HepG2 (cell line): ENCODE measurements around the gene KCNIP3.

Experiments used
- ATF7-NPFF ChIP-seq: sonication (generic); formaldehyde crosslinking; IDR thresholded peaks from 2 replicates; pipeline ENCODE4 v1.8.1; 2023; ENCODE audit warnings: mild to moderate bottlenecking, low read depth, missing genetic modification reagents, moderate library complexity
- CTCF ChIP-seq: sonication (generic); formaldehyde crosslinking; IDR thresholded peaks from 2 replicates; pipeline ENCODE4 v1.5.0; 2020; ENCODE audit warnings: mild to moderate bottlenecking, missing genetic modification reagents, moderate library complexity
- ETV6 ChIP-seq: sonication (generic); formaldehyde crosslinking; conservative IDR thresholded peaks from 2 replicates; pipeline ENCODE4 v1.4.0; 2020; ENCODE audit warnings: missing genetic modification reagents
- HCFC1 ChIP-seq: fragments of 150-350 bp; IDR thresholded peaks from 2 replicates; pipeline ENCODE4 v1.6.1; 2014; ENCODE audit warnings: low read depth, low read length
- HOXA5 ChIP-seq: sonication (generic); formaldehyde crosslinking; IDR thresholded peaks from 2 replicates; pipeline ENCODE4 v1.4.0; 2020; ENCODE audit warnings: missing genetic modification reagents
- IKZF4 ChIP-seq: sonication (generic); formaldehyde crosslinking; IDR thresholded peaks from 2 replicates; pipeline ENCODE4 v1.5.1; 2020; ENCODE audit warnings: borderline replicate concordance, mild to moderate bottlenecking, low read depth, missing genetic modification reagents; ENCODE audit errors: not compliant biosample characterization
- IRF2 ChIP-seq: IDR thresholded peaks from 2 replicates; pipeline ENCODE4 v1.6.1; 2018; ENCODE audit warnings: missing genetic modification reagents, missing compliant biosample characterization
- KLF9 ChIP-seq: IDR thresholded peaks from 2 replicates; pipeline ENCODE4 v1.6.1; 2016; ENCODE audit warnings: low read depth
- MATR3 ChIP-seq: sonication (generic); formaldehyde crosslinking; IDR thresholded peaks from 2 replicates; pipeline ENCODE4 v1.4.0; 2020; ENCODE audit warnings: missing genetic modification reagents
- NR2F2 ChIP-seq: IDR thresholded peaks from 2 replicates; pipeline ENCODE4 v1.6.1; 2012; ENCODE audit warnings: low read depth, inconsistent platforms, borderline replicate concordance
- PAF1 ChIP-seq: IDR thresholded peaks from 2 replicates; pipeline ENCODE4 v1.6.1; 2016; ENCODE audit warnings: missing genetic modification reagents, missing compliant biosample characterization
- ZBTB21 ChIP-seq: sonication (generic); formaldehyde crosslinking; IDR thresholded peaks from 2 replicates; pipeline ENCODE4 v1.4.0; 2020; ENCODE audit warnings: missing genetic modification reagents
- ZNF317 ChIP-seq: sonication (generic); formaldehyde crosslinking; IDR thresholded peaks from 2 replicates; pipeline ENCODE4 v1.5.0; 2020; ENCODE audit warnings: mild to moderate bottlenecking, missing genetic modification reagents
- TF ChIP-seq, protein P1 (sequence below): IDR thresholded peaks from 2 replicates; pipeline ENCODE4 v1.6.1; 2016; ENCODE audit warnings: control low read depth

- TF ChIP-seq HOXA5 (CRISPR knock-in tag) (no peak), NR2F2 (no peak), CTCF (CRISPR knock-in tag) (no peak), HCFC1 (no peak), ETV6 (CRISPR knock-in tag) (no peak), IRF2 (CRISPR knock-in tag) (no peak), ATF7-NPFF (CRISPR knock-in tag) (no peak), IKZF4 (CRISPR knock-in tag) (no peak), PAF1 (CRISPR knock-in tag) (no peak), ZNF317 (CRISPR knock-in tag) (no peak), ZBTB21 (no peak), MATR3 (CRISPR knock-in tag) (no peak), KLF9 (CRISPR knock-in tag) (no peak)
- TF ChIP-seq, protein P1, sequence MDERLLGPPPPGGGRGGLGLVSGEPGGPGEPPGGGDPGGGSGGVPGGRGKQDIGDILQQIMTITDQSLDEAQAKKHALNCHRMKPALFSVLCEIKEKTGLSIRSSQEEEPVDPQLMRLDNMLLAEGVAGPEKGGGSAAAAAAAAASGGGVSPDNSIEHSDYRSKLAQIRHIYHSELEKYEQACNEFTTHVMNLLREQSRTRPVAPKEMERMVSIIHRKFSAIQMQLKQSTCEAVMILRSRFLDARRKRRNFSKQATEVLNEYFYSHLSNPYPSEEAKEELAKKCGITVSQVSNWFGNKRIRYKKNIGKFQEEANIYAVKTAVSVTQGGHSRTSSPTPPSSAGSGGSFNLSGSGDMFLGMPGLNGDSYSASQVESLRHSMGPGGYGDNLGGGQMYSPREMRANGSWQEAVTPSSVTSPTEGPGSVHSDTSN: no peak
Observed at GRCh38 chr2:95297639-95298395, 670 bp downstream of the KCNIP3 start.
